MM.1S (cell line): ENCODE measurements around the gene FGF12.

ENCODE experiments used
- CTCF ChIP-seq: fragments of 300-600 bp; sonication (generic); IDR thresholded peaks from 2 replicates; pipeline ENCODE4 v1.5.1; 2016; ENCODE audit warnings: antibody characterized with exemption, low read length, mixed read lengths
- EZH2 ChIP-seq: fragments of 300-600 bp; sonication (generic); optimal IDR thresholded peaks from 2 replicates; pipeline ENCODE3; 2017; ENCODE audit warnings: low read depth, mild to moderate bottlenecking, antibody characterized with exemption, low read length, mixed read lengths
- EZH2phosphoT487 ChIP-seq: fragments of 300-600 bp; sonication (generic); IDR thresholded peaks from 2 replicates; pipeline ENCODE4 v1.6.1; 2018; ENCODE audit warnings: antibody characterized with exemption, low read length

- TF ChIP-seq CTCF = no peak
- TF ChIP-seq EZH2 = no peak
- no peak for TF ChIP-seq EZH2phosphoT487
These were observed 71.7 kb downstream of the FGF12 start for GRCh38 chr3:192655628-192656027.
